Measurements from ENCODE around the gene KCNQ1. TPM values are rescaled to one million over a fixed set of nuclear protein-coding genes. Genes with fewer than 3 reads are reported as not detected.

The KCNQ1 gene
- total RNA-seq, 1 donor from 2014 or later = 1.6 TPM

DNA sequence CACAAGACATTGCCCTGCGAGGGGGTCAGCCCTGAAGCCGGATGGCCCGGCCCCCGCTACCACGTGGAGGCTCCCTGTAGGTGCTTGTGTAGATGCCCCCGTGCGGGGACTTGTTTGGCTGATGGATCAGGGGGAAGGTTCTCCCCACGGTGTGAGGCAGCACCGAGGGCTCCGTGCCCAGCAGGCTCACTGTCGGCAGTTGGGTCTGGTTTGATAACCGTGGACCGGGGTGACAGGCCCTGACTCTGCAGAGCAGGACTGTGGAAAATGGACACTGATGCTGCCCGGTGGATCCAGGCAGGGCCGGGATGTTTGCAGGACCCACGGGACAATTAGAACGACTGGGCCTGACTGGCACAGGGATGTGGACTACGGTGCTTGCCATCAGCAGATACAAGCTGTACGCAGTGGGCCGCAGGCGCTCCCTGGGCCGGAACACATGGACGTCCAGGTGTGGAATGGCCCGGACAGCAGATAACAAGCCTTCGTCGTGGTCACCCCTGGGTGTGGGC, 19.0 kb downstream of the KCNQ1 start:
- no peaks in the 10 kb centered on the region for H3K36me3 ChIP-seq (ENCODE audit: control insufficient read depth, insufficient read depth, low read length)
- FAIRE-seq (no peak), DNase-seq (ENCODE audit: low read depth) (no peak)
- TF ChIP-seq, protein P1, sequence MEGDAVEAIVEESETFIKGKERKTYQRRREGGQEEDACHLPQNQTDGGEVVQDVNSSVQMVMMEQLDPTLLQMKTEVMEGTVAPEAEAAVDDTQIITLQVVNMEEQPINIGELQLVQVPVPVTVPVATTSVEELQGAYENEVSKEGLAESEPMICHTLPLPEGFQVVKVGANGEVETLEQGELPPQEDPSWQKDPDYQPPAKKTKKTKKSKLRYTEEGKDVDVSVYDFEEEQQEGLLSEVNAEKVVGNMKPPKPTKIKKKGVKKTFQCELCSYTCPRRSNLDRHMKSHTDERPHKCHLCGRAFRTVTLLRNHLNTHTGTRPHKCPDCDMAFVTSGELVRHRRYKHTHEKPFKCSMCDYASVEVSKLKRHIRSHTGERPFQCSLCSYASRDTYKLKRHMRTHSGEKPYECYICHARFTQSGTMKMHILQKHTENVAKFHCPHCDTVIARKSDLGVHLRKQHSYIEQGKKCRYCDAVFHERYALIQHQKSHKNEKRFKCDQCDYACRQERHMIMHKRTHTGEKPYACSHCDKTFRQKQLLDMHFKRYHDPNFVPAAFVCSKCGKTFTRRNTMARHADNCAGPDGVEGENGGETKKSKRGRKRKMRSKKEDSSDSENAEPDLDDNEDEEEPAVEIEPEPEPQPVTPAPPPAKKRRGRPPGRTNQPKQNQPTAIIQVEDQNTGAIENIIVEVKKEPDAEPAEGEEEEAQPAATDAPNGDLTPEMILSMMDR (IDR thresholded peaks at IDR 0.05; ENCODE audit: insufficient read depth, low read length, severe bottlenecking) = no peak
- H3K4me3 ChIP-seq (ENCODE audit: low read depth, low read length) = no peak overlapping the region
- no peaks in the 10 kb centered on the region for H3K27me3 ChIP-seq (ENCODE audit: control insufficient read depth, insufficient read depth, low read length)

DNA sequence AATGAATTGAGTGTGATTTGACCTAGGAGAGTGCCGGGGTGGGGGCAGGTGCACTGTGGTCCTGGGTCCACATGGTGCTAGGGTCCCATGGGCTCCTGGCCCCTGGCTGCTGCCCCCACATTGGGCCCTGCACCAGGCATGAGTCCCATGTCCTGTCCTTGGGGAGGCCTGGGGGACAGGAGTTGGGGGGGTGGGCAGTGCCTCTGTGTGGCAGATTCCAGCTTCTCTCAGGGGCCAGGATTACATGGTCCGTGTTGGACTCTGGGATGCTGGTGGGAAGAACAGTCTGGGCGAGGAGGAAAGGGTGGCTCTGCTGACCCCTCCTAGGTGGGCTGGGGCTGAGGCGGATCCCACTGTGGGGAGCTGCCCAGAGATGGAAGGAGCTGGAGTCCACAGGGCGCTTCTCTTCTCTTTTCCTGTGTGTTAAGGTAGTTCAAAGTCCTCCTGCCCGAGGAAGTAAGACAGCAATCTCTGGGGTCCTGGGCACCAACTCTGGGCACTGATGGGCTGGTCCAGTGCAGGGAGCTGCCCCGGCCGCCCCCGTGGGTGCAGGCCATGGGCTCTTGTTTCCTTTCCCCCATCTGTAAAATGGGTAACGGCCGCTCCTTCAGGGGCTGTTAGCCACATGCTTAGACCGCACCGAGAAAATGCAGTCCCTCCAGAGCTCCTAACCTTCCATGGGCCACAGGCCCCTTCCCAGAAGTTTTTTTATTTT, 19.8 kb downstream of the KCNQ1 start:
- no peak for DNase-seq (ENCODE audit: low read depth)
- H3K4me3 ChIP-seq (ENCODE audit: low read depth, low read length) = no peak overlapping the region
- H3K27me3 ChIP-seq (ENCODE audit: control insufficient read depth, insufficient read depth, low read length) = no peaks in the 10 kb centered on the region
- FAIRE-seq = no peak
- TF ChIP-seq, protein P1 (IDR thresholded peaks at IDR 0.05; ENCODE audit: insufficient read depth, low read length, severe bottlenecking) = no peak
- H3K36me3 ChIP-seq (ENCODE audit: control insufficient read depth, insufficient read depth, low read length) = no peaks in the 10 kb centered on the region

DNA sequence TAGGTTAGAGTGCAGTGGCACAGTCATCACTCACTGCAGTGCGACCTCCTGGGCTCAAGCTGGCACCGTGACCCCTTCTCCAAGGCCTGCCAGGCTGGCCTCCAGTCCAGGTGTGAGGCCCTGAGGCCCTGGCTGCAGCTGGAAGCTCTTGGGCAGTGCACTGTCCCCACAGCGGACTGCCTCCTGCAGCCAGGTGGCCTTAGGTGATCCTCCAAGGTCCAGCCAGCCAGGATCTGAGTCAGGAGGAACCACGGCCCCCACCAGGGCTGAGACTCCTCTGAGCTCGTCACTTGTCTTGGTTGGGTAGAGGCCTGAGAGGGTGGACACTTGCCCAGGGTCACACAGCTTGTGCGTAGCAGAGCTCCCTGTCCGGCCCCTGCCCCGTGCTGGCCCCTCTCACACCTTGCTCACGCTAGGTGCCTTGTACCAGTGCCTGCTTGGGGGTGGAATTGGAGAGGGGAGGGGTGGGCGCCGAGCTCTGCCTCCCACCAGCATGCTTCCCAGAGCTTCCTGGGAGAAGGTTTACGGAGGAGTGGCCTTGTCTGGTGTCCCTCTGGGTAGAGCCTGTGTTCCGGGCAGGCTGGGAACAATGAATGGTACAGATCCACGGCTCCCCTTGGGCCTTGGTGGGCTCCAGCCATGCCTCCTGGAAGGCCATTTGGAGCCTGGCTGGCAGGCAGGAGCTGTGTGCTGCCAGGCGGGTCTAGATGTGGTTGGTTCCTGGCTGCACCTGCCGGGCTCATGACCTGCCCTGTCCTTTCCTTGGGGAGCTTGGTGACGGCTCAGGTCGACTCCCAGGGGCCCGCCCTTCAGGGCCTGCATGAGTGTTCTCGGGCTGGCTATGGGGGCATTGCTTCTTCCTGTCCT, 20.6 kb downstream of the KCNQ1 start:
- Histone ChIP-seq H3K27me3 (ENCODE audit: control insufficient read depth, insufficient read depth, low read length) (no peaks in the 10 kb centered on the region), H3K36me3 (ENCODE audit: control insufficient read depth, insufficient read depth, low read length) (no peaks in the 10 kb centered on the region), H3K4me3 (ENCODE audit: low read depth, low read length) (no peak overlapping the region)
- FAIRE-seq (no peak), DNase-seq (ENCODE audit: low read depth) (no peak)
- TF ChIP-seq, protein P1 (IDR thresholded peaks at IDR 0.05; ENCODE audit: insufficient read depth, low read length, severe bottlenecking) = no peak

DNA sequence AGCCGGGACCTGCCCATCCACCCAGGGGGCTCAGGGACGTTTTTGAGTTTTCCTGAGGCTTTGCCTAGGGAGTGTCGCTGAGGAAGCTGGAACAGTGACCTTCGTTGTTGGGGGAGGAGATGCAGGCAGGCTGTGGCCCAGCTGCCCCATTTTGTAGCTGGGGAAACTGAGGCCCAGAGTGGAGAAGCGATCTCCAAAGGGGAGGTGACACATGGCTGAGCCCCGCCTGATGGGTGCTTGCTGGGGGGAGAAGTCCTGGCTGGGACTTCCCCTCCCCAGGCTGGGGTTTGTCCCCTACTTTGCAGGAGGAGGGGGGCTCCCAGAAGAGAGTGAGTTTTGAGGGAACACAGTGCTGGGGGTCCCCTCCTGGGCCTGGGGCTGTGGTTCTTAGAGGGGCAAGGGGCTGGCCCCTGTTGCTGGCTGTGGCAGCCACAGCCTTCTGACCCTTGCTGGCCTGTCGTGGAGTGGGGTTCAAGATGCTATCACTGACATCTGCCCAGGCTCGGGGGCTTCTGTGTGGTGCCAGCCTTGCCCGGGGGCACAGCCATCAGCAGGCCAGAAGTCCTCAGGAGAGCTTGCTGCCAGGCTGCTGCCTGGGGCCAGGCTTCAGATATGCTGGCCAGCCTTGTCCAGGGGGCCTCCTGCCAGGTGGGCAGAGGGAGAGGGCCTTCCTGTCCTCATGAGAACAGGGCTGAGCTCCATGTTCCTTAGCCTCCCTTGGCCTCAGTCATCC, 21.4 kb downstream of the KCNQ1 start:
- Histone ChIP-seq H3K27me3 (ENCODE audit: control insufficient read depth, insufficient read depth, low read length) (no peaks in the 10 kb centered on the region), H3K36me3 (ENCODE audit: control insufficient read depth, insufficient read depth, low read length) (no peaks in the 10 kb centered on the region), H3K4me3 (ENCODE audit: low read depth, low read length) (no peak overlapping the region)
- DNase-seq (ENCODE audit: low read depth) = no peak
- FAIRE-seq = no peak
- TF ChIP-seq, protein P1 (IDR thresholded peaks at IDR 0.05; ENCODE audit: insufficient read depth, low read length, severe bottlenecking) = no peak

DNA sequence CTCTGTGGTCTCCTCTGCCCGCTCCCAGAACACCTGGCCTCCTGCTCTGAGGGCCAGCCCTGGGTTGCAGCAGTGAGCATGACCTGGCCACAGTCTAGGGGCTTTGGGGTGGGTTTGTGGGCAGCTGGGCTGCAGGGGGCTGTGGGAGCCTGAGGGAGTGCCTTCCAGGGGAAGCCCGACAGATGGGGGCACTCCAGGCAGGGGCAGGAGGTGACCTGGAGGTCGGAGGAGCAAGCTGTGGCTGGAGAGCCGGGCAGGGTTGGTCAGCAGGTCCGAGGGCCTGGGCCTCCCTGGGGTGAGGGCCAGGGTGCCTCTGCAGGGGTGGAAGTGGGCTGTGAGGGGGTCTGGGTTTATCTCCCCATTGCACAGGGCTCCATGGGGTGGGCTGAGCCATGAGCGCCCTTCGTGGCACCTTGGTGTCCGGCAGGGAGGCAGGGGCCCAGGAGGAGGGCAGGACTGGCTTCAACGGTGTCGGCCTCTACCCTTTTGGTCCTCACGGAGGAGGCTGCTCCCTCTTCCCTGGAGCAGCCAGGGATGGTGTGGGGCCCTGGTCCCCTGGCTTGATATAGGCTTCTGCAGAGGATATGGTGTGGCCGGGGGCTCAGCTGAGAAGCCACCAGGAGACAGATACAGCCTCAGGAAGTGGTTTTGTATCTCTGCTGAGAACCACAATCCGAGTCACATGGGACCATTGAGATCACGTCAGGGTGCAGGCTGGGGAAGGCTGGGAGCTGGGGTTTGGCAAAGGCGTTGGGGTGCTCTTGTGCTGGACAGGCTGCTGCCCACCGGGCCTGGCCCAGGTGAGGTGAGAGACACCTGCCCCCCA, 22.3 kb downstream of the KCNQ1 start:
- TF ChIP-seq, protein P1 (IDR thresholded peaks at IDR 0.05; ENCODE audit: insufficient read depth, low read length, severe bottlenecking) = no peak
- no peak for FAIRE-seq
- no peak for DNase-seq (ENCODE audit: low read depth)
- Histone ChIP-seq H3K4me3 (ENCODE audit: low read depth, low read length) (no peak overlapping the region), H3K27me3 (ENCODE audit: control insufficient read depth, insufficient read depth, low read length) (no peaks in the 10 kb centered on the region), H3K36me3 (ENCODE audit: control insufficient read depth, insufficient read depth, low read length) (no peaks in the 10 kb centered on the region)

All from bronchial epithelial cell (primary cell).